GM15510 (cell line): ENCODE results near the gene NMRAL1.

Source experiments
- POLR2A ChIP-seq: IDR thresholded peaks from 3 replicates; pipeline ENCODE4 v1.6.1; 2011; ENCODE audit warnings: borderline replicate concordance; ENCODE audit not compliant: insufficient read length; ENCODE audit errors: extremely low read depth

The NMRAL1 gene

GRCh38 chr16:4509420-4509819 is 35.0 kb upstream of the NMRAL1 start:
- no peak for TF ChIP-seq POLR2A

- no peak for TF ChIP-seq POLR2A
Measured at GRCh38 chr16:4508806-4509205, 34.4 kb upstream of the NMRAL1 start.

GRCh38 chr16:4507588-4508345 is 33.3 kb upstream of the NMRAL1 start:
- TF ChIP-seq POLR2A = no peak

- TF ChIP-seq POLR2A = no peak
Measured at GRCh38 chr16:4506450-4506849, 32.0 kb upstream of the NMRAL1 start.

GRCh38 chr16:4505356-4506147 is 31.1 kb upstream of the NMRAL1 start:
- no peak for TF ChIP-seq POLR2A

- no peak for TF ChIP-seq POLR2A
Measured at GRCh38 chr16:4501071-4501478, 26.6 kb upstream of the NMRAL1 start.

GRCh38 chr16:4500272-4500671 is 25.8 kb upstream of the NMRAL1 start:
- no peak for TF ChIP-seq POLR2A

- TF ChIP-seq POLR2A = no peak
Measured at GRCh38 chr16:4499196-4499555, 24.8 kb upstream of the NMRAL1 start.

- no peak for TF ChIP-seq POLR2A
Measured at GRCh38 chr16:4498546-4499195, 24.2 kb upstream of the NMRAL1 start.

- no peak for TF ChIP-seq POLR2A
Measured at GRCh38 chr16:4496305-4496704, 21.9 kb upstream of the NMRAL1 start.

GRCh38 chr16:4495766-4496165 is 21.3 kb upstream of the NMRAL1 start:
- TF ChIP-seq POLR2A = no peak

- no peak for TF ChIP-seq POLR2A
Measured at GRCh38 chr16:4494746-4495490, 20.5 kb upstream of the NMRAL1 start.

GRCh38 chr16:4491898-4492297 is 17.5 kb upstream of the NMRAL1 start:
- no peak for TF ChIP-seq POLR2A

- no peak for TF ChIP-seq POLR2A
Measured at GRCh38 chr16:4489030-4489429, 14.6 kb upstream of the NMRAL1 start.

GRCh38 chr16:4488499-4488967 is 14.1 kb upstream of the NMRAL1 start:
- TF ChIP-seq POLR2A = no peak
